HepG2 (cell line): Measurements from ENCODE around the gene TSC22D2. TPM values are rescaled to one million over a fixed set of nuclear protein-coding genes. Genes with fewer than 3 reads are reported as not detected.

Experiments used
- ATF7-NPFF ChIP-seq: sonication (generic); formaldehyde crosslinking; IDR thresholded peaks from 2 replicates; pipeline ENCODE4 v1.8.1; 2023; ENCODE audit warnings: mild to moderate bottlenecking, low read depth, missing genetic modification reagents, moderate library complexity
- EEA1 ChIP-seq: sonication (generic); formaldehyde crosslinking; IDR thresholded peaks from 2 replicates; pipeline ENCODE4 v1.5.1; 2020; ENCODE audit warnings: mild to moderate bottlenecking, missing genetic modification reagents, borderline replicate concordance
- HHEX ChIP-seq: IDR thresholded peaks from 2 replicates; pipeline ENCODE4 v1.6.1; 2016; ENCODE audit warnings: control low read depth
- MTF2 ChIP-seq: sonication (generic); formaldehyde crosslinking; IDR thresholded peaks from 2 replicates; pipeline ENCODE4 v1.5.0; 2020; ENCODE audit warnings: missing genetic modification reagents, borderline replicate concordance
- NFIC ChIP-seq: IDR thresholded peaks from 2 replicates; pipeline ENCODE4 v1.6.1; 2012; ENCODE audit warnings: mild to moderate bottlenecking, low read length, inconsistent platforms
- PITX1 ChIP-seq: sonication (generic); formaldehyde crosslinking; IDR thresholded peaks from 2 replicates; pipeline ENCODE4 v1.5.1; 2020; ENCODE audit warnings: mild to moderate bottlenecking, missing genetic modification reagents
- RXRB ChIP-seq: IDR thresholded peaks from 2 replicates; pipeline ENCODE4 v1.6.1; 2016; ENCODE audit warnings: borderline replicate concordance, missing genetic modification reagents, missing compliant biosample characterization
- SKI ChIP-seq: fragments of 450-650 bp; IDR thresholded peaks from one replicate; pipeline ENCODE4 v1.6.1; 2018; ENCODE audit warnings: mild to moderate bottlenecking; ENCODE audit not compliant: partially characterized antibody
- TCF7L2 ChIP-seq: IDR thresholded peaks from 2 replicates; pipeline ENCODE4 v1.6.1; 2011; ENCODE audit warnings: mild to moderate bottlenecking, low read depth, low read length, moderate library complexity
- ZIK1 ChIP-seq: sonication (generic); formaldehyde crosslinking; IDR thresholded peaks from 2 replicates; pipeline ENCODE4 v1.5.0; 2020; ENCODE audit warnings: mild to moderate bottlenecking, low read depth, missing genetic modification reagents, borderline replicate concordance
- ZMYM2 ChIP-seq: sonication (generic); formaldehyde crosslinking; IDR thresholded peaks from 2 replicates; pipeline ENCODE4 v1.8.0; 2022; ENCODE audit warnings: mild to moderate bottlenecking, missing genetic modification reagents
- ZNF296 ChIP-seq: sonication (generic); formaldehyde crosslinking; conservative IDR thresholded peaks from 2 replicates; pipeline ENCODE4 v1.5.0; 2020; ENCODE audit warnings: mild to moderate bottlenecking, missing genetic modification reagents
- ZNF333 ChIP-seq: sonication (generic); formaldehyde crosslinking; IDR thresholded peaks from 2 replicates; pipeline ENCODE4 v1.4.0; 2020; ENCODE audit warnings: mild to moderate bottlenecking, missing genetic modification reagents, borderline replicate concordance
- ZNF44 ChIP-seq: sonication (generic); formaldehyde crosslinking; IDR thresholded peaks from 2 replicates; pipeline ENCODE4 v1.5.1; 2020; ENCODE audit warnings: mild to moderate bottlenecking, missing genetic modification reagents
- ZNF614 ChIP-seq: IDR thresholded peaks from 2 replicates; pipeline ENCODE4 v1.6.1; 2018; ENCODE audit warnings: missing biosample characterization, missing genetic modification reagents, inconsistent platforms, borderline replicate concordance
- polyA plus RNA-seq, 8 experiments: library from polyadenylated mRNA; depleted of rRNA in 3 of 8; stranded (reverse) in 7 of 8; unstranded in 1 of 8; fragments of >200 nt; fragmentation: Illumina TruSeq in 4 of 8; extraction: Trizol in 4 of 8; gene quantifications; 2 replicates each; pipeline versions ENCODE4 v1.2.1 to v1.2.3, GENCODE V29; 2011 to 2016; ENCODE audit warnings: low read depth in 4 of 8, missing spikeins in 1 of 8, mixed read lengths in 1 of 8; ENCODE audit not compliant: insufficient read depth in 1 of 8
- total RNA-seq, 5 experiments: library from RNA; depleted of rRNA; stranded (reverse); fragments of >200 nt; fragmentation: Illumina TruSeq; extraction: Trizol; gene quantifications; 2 replicates each; pipeline ENCODE4 v1.2.3, GENCODE V29; 2016; ENCODE audit warnings: low read depth in 1 of 5
- TF ChIP-seq, protein P1 (sequence below): sonication (generic); formaldehyde crosslinking; IDR thresholded peaks from 2 replicates; pipeline ENCODE4 v1.4.0; 2020; ENCODE audit warnings: missing genetic modification reagents
- TF ChIP-seq, protein P2 (sequence below): sonication (generic); formaldehyde crosslinking; IDR thresholded peaks from 2 replicates; pipeline ENCODE4 v1.5.1; 2020; ENCODE audit warnings: mild to moderate bottlenecking, missing genetic modification reagents
- TF ChIP-seq, protein P3 (sequence below): sonication (generic); formaldehyde crosslinking; conservative IDR thresholded peaks from 2 replicates; pipeline ENCODE4 v1.4.0; 2020; ENCODE audit warnings: missing genetic modification reagents
- TF ChIP-seq, protein P4 (sequence below): sonication (generic); formaldehyde crosslinking; IDR thresholded peaks from 2 replicates; pipeline ENCODE4 v1.5.0; 2020; ENCODE audit warnings: mild to moderate bottlenecking, missing genetic modification reagents

TSC22D2 gene
- total and polyA plus RNA-seq, 2 of the 13 experiments (the other 11 are each of a cell fraction or from before 2014, with no cell fraction given): 4.6 to 8.2 TPM

DNA sequence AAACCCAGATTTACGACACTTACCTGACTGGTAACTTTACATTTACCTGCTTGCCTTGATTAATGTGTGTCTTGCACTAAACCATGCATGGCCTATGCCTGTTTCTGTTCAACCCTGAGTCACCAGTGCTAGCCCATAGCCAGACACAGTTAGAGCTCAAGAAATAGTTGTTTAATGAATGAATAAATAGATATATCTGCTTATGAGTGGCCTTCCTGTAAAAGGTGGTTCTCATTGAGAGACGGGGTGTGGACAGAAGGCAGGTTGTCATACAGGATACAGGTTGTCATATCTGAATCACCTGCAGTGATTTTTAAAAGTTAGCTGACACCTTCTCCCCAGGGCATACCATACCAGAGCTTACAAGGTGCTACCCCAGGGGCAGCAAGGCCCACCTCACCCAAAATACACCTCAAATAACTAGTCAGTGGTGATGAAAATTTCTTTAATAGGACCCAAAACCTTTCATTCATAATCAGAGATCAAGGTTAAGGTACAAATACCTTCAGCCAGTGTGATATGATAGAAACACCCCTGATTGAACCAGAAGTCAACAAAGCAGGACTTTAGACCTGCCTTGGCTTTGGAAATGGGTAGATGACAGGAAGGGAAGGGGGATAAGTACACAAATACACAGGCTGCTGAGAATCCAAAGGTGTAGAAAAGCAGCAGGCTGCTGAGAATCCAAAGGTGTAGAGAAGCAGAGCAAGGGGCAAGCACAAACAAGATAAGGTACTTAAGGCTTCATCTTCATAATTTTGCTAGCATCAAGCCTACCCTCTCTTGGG, 45.4 kb upstream of the TSC22D2 start (continued):
- TF ChIP-seq ZNF296 (no peak), ZNF44 (CRISPR knock-in tag) (no peak), MTF2 (CRISPR knock-in tag) (no peak), HHEX (CRISPR knock-in tag) (no peak), SKI (no peak), ZNF333 (CRISPR knock-in tag) (no peak), ZMYM2 (CRISPR knock-in tag) (peak; percentile 83; the same call in 1 of the 2 replicates), ATF7-NPFF (CRISPR knock-in tag) (no peak), RXRB (CRISPR knock-in tag) (0 out of 2 replicates have a peak, but pooled peaks have one; percentile 44), ZIK1 (no peak), TCF7L2 (no peak), ZNF614 (CRISPR knock-in tag) (peak; percentile 28; the same call in 1 of the 2 replicates), PITX1 (CRISPR knock-in tag) (no peak), EEA1 (CRISPR knock-in tag) (no peak), NFIC (no peak)
- TF ChIP-seq, protein P1, sequence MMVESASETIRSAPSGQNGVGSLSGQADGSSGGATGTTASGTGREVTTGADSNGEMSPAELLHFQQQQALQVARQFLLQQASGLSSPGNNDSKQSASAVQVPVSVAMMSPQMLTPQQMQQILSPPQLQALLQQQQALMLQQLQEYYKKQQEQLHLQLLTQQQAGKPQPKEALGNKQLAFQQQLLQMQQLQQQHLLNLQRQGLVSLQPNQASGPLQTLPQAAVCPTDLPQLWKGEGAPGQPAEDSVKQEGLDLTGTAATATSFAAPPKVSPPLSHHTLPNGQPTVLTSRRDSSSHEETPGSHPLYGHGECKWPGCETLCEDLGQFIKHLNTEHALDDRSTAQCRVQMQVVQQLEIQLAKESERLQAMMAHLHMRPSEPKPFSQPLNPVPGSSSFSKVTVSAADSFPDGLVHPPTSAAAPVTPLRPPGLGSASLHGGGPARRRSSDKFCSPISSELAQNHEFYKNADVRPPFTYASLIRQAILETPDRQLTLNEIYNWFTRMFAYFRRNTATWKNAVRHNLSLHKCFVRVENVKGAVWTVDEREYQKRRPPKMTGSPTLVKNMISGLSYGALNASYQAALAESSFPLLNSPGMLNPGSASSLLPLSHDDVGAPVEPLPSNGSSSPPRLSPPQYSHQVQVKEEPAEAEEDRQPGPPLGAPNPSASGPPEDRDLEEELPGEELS (CRISPR knock-in tag): peak; percentile 48; the same call in 1 of the 2 replicates
- TF ChIP-seq, protein P2, sequence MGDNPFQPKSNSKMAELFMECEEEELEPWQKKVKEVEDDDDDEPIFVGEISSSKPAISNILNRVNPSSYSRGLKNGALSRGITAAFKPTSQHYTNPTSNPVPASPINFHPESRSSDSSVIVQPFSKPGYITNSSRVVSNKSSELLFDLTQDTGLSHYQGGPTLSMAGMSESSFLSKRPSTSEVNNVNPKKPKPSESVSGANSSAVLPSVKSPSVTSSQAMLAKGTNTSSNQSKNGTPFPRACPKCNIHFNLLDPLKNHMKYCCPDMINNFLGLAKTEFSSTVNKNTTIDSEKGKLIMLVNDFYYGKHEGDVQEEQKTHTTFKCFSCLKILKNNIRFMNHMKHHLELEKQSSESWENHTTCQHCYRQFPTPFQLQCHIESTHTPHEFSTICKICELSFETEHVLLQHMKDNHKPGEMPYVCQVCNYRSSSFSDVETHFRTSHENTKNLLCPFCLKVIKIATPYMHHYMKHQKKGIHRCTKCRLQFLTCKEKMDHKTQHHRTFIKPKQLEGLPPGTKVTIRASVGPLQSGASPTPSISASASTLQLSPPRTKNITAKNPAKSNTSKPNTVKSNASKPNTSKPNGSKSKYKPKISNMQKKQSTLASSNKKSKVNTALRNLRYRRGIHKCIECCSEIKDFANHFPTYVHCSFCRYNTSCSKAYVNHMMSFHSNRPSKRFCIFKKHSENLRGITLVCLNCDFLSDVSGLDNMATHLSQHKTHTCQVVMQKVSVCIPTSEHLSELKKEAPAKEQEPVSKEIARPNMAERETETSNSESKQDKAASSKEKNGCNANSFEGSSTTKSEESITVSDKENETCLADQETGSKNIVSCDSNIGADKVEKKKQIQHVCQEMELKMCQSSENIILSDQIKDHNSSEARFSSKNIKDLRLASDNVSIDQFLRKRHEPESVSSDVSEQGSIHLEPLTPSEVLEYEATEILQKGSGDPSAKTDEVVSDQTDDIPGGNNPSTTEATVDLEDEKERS (CRISPR knock-in tag): 0 out of 2 replicates have a peak, but pooled peaks have one; percentile 31
- TF ChIP-seq, protein P3, sequence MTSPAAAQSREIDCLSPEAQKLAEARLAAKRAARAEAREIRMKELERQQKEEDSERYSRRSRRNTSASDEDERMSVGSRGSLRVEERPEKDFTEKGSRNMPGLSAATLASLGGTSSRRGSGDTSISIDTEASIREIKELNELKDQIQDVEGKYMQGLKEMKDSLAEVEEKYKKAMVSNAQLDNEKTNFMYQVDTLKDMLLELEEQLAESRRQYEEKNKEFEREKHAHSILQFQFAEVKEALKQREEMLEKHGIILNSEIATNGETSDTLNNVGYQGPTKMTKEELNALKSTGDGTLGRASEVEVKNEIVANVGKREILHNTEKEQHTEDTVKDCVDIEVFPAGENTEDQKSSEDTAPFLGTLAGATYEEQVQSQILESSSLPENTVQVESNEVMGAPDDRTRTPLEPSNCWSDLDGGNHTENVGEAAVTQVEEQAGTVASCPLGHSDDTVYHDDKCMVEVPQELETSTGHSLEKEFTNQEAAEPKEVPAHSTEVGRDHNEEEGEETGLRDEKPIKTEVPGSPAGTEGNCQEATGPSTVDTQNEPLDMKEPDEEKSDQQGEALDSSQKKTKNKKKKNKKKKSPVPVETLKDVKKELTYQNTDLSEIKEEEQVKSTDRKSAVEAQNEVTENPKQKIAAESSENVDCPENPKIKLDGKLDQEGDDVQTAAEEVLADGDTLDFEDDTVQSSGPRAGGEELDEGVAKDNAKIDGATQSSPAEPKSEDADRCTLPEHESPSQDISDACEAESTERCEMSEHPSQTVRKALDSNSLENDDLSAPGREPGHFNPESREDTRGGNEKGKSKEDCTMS (CRISPR knock-in tag): no peak
- TF ChIP-seq, protein P4, sequence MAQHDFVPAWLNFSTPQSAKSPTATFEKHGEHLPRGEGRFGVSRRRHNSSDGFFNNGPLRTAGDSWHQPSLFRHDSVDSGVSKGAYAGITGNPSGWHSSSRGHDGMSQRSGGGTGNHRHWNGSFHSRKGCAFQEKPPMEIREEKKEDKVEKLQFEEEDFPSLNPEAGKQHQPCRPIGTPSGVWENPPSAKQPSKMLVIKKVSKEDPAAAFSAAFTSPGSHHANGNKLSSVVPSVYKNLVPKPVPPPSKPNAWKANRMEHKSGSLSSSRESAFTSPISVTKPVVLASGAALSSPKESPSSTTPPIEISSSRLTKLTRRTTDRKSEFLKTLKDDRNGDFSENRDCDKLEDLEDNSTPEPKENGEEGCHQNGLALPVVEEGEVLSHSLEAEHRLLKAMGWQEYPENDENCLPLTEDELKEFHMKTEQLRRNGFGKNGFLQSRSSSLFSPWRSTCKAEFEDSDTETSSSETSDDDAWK: no peak
